ENCODE measurements around the gene SH2D4B. TPM values are rescaled to one million over a fixed set of nuclear protein-coding genes. Genes with fewer than 3 reads are reported as not detected.

The SH2D4B gene
- polyA plus RNA-seq, 1 experiment, result not detected

DNA sequence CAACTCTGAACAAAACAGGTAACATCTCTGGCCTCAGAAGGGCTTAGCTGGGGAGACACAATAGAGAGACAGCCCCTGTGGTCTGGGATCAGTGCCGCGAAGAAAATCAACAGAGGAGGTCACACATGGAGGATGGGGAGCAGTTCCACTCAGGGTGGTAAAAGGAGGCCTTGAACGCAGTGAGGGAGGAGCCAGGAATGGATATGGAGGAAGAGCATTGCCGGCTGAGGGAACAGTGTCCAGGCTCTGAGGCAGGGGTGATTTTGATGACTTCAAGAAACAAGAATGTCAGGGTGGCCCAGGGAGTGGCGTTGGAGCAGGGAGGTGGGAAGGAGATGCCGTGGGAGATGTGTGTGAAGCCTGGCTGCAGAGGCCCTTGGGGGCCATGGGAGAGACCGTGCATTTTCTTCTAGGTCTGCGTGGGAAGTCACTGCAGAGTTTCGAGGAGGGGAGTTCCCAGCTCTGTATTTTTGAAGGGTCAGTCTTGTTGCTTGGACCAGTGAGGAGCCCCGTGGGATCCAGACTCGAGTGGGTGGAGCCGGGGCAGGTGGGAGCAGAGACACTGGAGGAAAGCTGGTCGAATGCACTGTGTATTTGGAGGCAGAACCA lies 35.7 kb upstream of the SH2D4B start:
- CTCF ChIA-PET, result interaction anchor here (0.9 to 19.0 kb wide), 2 partner anchors 34 to 50 kb away, joined by 3 to 661 read pairs; partner anchors contain the start of gene TSPAN14
- POLR2A ChIA-PET, result interaction anchor here (0.8 kb wide), 1 partner anchor 42 kb away, joined by 31 read pairs; no protein-coding TSS in a partner anchor
- Histone ChIP-seq H3K27me3 (ENCODE audit: control insufficient read depth, insufficient read depth, low read length) (no peaks in the 10 kb centered on the region), H3K36me3 (ENCODE audit: control insufficient read depth, insufficient read depth, low read length) (no peaks in the 10 kb centered on the region), H3K4me3 (ENCODE audit: low read depth, low read length) (no peak overlapping the region)
- no peak for DNase-seq (ENCODE audit: low read depth)
- TF ChIP-seq CTCF (IDR thresholded peaks at IDR 0.05; ENCODE audit: insufficient read depth, low read depth, low read length), result no peak

GRCh38 chr10:80502621-80503583 lies 34.8 kb upstream of the SH2D4B start:
- DNase-seq (ENCODE audit: low read depth), result no peak
- no peak for TF ChIP-seq CTCF (IDR thresholded peaks at IDR 0.05; ENCODE audit: insufficient read depth, low read depth, low read length)
- Histone ChIP-seq H3K36me3 (ENCODE audit: control insufficient read depth, insufficient read depth, low read length) (0 out of 2 replicates have a peak, but pooled peaks cover 1% of the 10 kb centered on the region), H3K4me3 (ENCODE audit: low read depth, low read length) (no peak overlapping the region), H3K27me3 (ENCODE audit: control insufficient read depth, insufficient read depth, low read length) (no peaks in the 10 kb centered on the region)
- CTCF ChIA-PET, result interaction anchor here (0.9 to 19.0 kb wide), 2 partner anchors 35 to 51 kb away, joined by 3 to 661 read pairs; partner anchors contain the start of gene TSPAN14
- POLR2A ChIA-PET, result no interaction called here

DNA sequence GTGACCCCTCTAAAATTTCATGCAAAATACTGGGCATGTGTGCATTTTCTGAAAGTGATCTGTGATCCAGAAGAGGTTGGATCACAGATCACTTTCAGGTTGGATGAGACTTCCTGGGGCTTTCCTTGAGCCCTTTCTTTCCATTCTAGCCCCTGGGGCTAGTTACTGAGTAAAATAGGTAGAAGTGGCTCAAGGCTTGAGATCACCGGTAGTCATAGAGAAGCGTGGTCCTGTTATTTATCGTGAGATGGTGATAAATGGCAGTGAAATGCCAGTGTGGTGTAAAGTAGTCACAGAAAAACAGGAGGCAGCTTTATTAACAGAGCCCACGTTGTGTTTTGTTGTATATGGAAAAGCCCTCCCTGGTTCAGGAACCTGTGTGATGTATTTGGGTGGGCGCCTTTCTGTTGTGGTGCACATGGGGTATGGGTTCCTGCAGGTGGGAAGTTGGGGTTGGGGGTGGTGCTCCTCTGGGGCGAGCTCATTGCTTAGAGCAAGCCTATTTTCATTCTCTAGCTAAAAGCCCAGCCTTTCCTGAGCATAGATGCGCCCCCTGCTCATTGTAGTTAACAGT lies 34.0 kb upstream of the SH2D4B start:
- ChIA-PET CTCF (interaction anchor here (1.2 to 19.0 kb wide), 5 partner anchors 11 to 52 kb away, joined by 3 to 661 read pairs (median 12); partner anchors contain the start of gene TSPAN14), POLR2A (no interaction called here)
- no peak for DNase-seq (ENCODE audit: low read depth)

GRCh38 chr10:80504158-80504811 lies 33.4 kb upstream of the SH2D4B start:
- no peak for DNase-seq (ENCODE audit: low read depth)
- ChIA-PET CTCF (interaction anchor here (0.6 to 19.0 kb wide), 12 partner anchors 11 to 121 kb away, joined by 3 to 661 read pairs (median 8); partner anchors contain the start of gene TSPAN14), POLR2A (no interaction called here)
- Histone ChIP-seq H3K4me3 (ENCODE audit: low read depth, low read length) (no peak overlapping the region), H3K36me3 (ENCODE audit: control insufficient read depth, insufficient read depth, low read length) (0 out of 2 replicates have a peak, but pooled peaks cover 1% of the 10 kb centered on the region), H3K27me3 (ENCODE audit: control insufficient read depth, insufficient read depth, low read length) (no peaks in the 10 kb centered on the region)
- TF ChIP-seq CTCF (IDR thresholded peaks at IDR 0.05; ENCODE audit: insufficient read depth, low read depth, low read length), result no peak

More for the DNA sequence above, 34.0 kb upstream of the SH2D4B start:
- Histone ChIP-seq H3K27me3 (ENCODE audit: control insufficient read depth, insufficient read depth, low read length) (no peaks in the 10 kb centered on the region), H3K36me3 (ENCODE audit: control insufficient read depth, insufficient read depth, low read length) (0 out of 2 replicates have a peak, but pooled peaks cover 1% of the 10 kb centered on the region), H3K4me3 (ENCODE audit: low read depth, low read length) (no peak overlapping the region)
- no peak for TF ChIP-seq CTCF (IDR thresholded peaks at IDR 0.05; ENCODE audit: insufficient read depth, low read depth, low read length)

Measured in BJ (cell line).